Fibroblast of the aortic adventitia (primary cell): ENCODE measurements around the gene USO1. TPM values are rescaled to one million over a fixed set of nuclear protein-coding genes. Genes with fewer than 3 reads are reported as not detected.

Source experiments
- DNase-seq: peaks from one replicate; pipeline ENCODE4 v3.0.0-alpha.2; 2010; ENCODE audit warnings: low read depth
- H3K4me3 ChIP-seq: 2 replicates; pipeline ENCODE4 v1.5.1; 2011; ENCODE audit warnings: low read depth, mild to moderate bottlenecking, control low read depth, low read length, moderate library complexity
- CTCF ChIP-seq: IDR thresholded peaks from 2 replicates; pipeline ENCODE4 v1.5.1; 2011; ENCODE audit warnings: mild to moderate bottlenecking, low read length, control low read depth, inconsistent platforms; ENCODE audit not compliant: insufficient read depth
- total RNA-seq: library from RNA; depleted of rRNA; stranded (reverse); fragments of >200 nt; gene quantifications from 2 replicates; pipeline ENCODE4 v1.2.3, GENCODE V29; 2012; ENCODE audit warnings: low replicate concordance

USO1 gene
- 75.5 and 124 TPM in 2 replicates for total RNA-seq

- peak; percentile 99 for DNase-seq
- TF ChIP-seq CTCF = peak; percentile 81
- H3K4me3 ChIP-seq = peak within 1 kb of the TSS; percentile 96
These were observed at the start of gene USO1 for GRCh38 chr4:75724066-75724866. Gene USO1, plus strand, starts transcription at chr4:75724577. Its CDS starts 243 bp downstream, at chr4:75724820.

- no peak for TF ChIP-seq CTCF
- no peak overlapping the region for H3K4me3 ChIP-seq
- no peak for DNase-seq
These were observed 49.3 kb upstream of the USO1 start for GRCh38 chr4:75675004-75675531.

- DNase-seq = no peak
- no peak for TF ChIP-seq CTCF
- H3K4me3 ChIP-seq = no peak overlapping the region
These were observed 45.9 kb upstream of the USO1 start for GRCh38 chr4:75678473-75678872.

GRCh38 chr4:75678965-75679364 is 45.4 kb upstream of the USO1 start:
- TF ChIP-seq CTCF = no peak
- no peak overlapping the region for H3K4me3 ChIP-seq
- DNase-seq = no peak

GRCh38 chr4:75679876-75680575 is 44.4 kb upstream of the USO1 start:
- no peak for TF ChIP-seq CTCF
- no peak overlapping the region for H3K4me3 ChIP-seq
- peak; percentile 9 for DNase-seq

GRCh38 chr4:75683482-75684155 is 40.8 kb upstream of the USO1 start:
- no peak for DNase-seq
- TF ChIP-seq CTCF = no peak

More at GRCh38 chr4:75683482-75684155, 40.8 kb upstream of the USO1 start:
- no peak overlapping the region for H3K4me3 ChIP-seq
